ENCODE measurements around the gene ADGRD1.

DNA sequence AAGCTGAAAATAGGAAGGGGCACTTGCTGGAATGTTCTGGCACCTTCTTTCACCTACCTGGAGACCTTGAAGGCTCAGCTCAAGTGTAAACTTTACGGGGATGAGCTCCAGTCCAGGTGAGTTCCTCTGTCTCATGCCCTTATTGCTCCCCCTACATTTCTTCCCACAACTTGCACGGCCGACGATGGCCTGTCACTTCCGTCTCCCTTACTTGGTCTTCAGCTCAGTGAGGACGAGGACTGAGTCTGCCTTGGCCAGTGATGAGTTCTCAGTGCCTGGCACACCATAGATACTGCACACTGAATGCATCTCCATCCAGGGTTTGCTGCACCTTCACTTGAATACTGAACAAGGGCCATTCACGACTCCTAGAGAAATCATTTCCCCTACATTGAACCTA lies 21.4 kb downstream of the ADGRD1 start:
- TF ChIP-seq, protein P1, sequence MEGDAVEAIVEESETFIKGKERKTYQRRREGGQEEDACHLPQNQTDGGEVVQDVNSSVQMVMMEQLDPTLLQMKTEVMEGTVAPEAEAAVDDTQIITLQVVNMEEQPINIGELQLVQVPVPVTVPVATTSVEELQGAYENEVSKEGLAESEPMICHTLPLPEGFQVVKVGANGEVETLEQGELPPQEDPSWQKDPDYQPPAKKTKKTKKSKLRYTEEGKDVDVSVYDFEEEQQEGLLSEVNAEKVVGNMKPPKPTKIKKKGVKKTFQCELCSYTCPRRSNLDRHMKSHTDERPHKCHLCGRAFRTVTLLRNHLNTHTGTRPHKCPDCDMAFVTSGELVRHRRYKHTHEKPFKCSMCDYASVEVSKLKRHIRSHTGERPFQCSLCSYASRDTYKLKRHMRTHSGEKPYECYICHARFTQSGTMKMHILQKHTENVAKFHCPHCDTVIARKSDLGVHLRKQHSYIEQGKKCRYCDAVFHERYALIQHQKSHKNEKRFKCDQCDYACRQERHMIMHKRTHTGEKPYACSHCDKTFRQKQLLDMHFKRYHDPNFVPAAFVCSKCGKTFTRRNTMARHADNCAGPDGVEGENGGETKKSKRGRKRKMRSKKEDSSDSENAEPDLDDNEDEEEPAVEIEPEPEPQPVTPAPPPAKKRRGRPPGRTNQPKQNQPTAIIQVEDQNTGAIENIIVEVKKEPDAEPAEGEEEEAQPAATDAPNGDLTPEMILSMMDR (IDR thresholded peaks at IDR 0.05; ENCODE audit: low read depth, low read length, poor library complexity, severe bottlenecking) = no peak
- TF ChIP-seq EZH2phosphoT487 (IDR thresholded peaks at IDR 0.05; ENCODE audit: borderline replicate concordance, low read length) = no peak
